Measurements from ENCODE around the gene FBXL19.
A peak's percentile ranks its signal among the peaks of the same experiment; 100 is the strongest.

The FBXL19 gene

DNA sequence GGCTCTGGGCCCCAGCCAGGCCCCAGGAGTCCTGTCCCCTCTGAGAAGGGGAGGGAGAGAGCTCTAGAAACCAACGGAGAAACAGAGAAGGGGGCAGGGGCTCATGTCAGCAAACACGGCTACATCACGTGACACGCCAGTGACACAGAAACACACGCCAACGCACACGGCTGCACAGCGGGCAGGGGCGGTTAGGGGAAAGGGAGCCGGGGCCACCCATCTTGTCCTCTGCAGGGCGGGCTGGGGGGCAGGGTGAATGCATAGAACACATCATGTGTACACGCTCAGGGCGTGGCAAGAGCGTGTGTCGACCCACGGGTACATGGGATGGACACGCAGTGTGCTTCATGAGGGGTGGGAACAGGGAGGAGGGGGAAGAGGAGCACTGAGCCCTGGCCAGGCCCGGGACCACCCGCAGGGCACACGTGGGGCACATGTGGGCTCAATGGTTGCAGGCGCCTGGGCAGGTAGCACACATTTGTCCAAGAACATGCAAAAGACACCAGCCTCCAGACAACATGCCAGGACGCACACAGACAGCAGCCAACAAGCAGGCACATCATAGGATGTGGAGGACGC is 66.2 kb downstream of the FBXL19 start:
- no peak for DNase-seq (ENCODE audit: low read depth)

DNA sequence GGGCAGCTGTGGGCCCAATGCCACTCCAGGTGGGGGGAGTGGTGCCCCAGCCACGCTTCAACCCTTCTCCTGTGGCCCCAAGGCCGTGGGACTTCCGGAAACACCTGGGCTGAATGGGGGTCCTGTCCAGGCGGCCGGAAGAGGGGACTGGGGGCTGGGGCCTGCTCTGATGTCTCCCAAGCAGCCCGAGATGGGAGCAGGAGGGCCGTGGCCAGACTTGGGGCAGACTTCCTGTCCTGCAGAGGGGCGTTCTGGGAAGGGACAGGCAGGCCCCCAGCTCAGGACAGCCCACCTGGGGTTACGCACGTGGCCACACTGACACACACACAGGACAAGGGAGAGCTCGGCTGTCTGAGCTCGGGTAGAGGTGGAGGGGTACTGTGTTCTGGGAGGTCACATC is 66.7 kb downstream of the FBXL19 start:
- no peak for DNase-seq (ENCODE audit: low read depth)

GRCh38 chr16:30991052-30991451 is 67.7 kb downstream of the FBXL19 start:
- DNase-seq (ENCODE audit: low read depth) = no peak

GRCh38 chr16:30992276-30992780 is 69.0 kb downstream of the FBXL19 start:
- no peak for DNase-seq (ENCODE audit: low read depth)

GRCh38 chr16:30992931-30993816 is 69.8 kb downstream of the FBXL19 start:
- no peak for DNase-seq (ENCODE audit: low read depth)

DNA sequence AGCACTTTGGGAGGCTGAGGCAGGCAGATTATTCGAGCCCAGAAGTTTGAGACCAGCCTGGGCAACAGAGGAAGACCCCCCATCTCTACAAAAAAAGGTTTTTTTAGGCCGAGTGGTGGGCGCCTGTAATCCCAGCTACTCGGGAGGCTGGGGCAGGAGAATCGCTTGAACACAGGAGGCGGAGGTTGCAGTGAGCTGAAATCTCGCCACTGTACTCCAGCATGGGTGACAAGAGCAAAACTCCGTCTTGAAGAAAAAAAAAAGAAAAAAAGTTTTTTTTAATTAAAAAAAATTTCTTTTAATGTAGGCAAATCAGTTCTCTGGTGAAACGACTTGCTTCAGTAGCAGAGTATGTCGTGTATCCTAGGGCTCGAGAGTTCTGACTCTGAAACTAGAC is 72.6 kb downstream of the FBXL19 start:
- no peak for DNase-seq (ENCODE audit: low read depth)

- no peak for DNase-seq (ENCODE audit: low read depth)
These were observed 73.1 kb downstream of the FBXL19 start for GRCh38 chr16:30996324-30996984.

GRCh38 chr16:30996985-30997724 is 73.8 kb downstream of the FBXL19 start:
- DNase-seq (ENCODE audit: low read depth) = no peak

DNA sequence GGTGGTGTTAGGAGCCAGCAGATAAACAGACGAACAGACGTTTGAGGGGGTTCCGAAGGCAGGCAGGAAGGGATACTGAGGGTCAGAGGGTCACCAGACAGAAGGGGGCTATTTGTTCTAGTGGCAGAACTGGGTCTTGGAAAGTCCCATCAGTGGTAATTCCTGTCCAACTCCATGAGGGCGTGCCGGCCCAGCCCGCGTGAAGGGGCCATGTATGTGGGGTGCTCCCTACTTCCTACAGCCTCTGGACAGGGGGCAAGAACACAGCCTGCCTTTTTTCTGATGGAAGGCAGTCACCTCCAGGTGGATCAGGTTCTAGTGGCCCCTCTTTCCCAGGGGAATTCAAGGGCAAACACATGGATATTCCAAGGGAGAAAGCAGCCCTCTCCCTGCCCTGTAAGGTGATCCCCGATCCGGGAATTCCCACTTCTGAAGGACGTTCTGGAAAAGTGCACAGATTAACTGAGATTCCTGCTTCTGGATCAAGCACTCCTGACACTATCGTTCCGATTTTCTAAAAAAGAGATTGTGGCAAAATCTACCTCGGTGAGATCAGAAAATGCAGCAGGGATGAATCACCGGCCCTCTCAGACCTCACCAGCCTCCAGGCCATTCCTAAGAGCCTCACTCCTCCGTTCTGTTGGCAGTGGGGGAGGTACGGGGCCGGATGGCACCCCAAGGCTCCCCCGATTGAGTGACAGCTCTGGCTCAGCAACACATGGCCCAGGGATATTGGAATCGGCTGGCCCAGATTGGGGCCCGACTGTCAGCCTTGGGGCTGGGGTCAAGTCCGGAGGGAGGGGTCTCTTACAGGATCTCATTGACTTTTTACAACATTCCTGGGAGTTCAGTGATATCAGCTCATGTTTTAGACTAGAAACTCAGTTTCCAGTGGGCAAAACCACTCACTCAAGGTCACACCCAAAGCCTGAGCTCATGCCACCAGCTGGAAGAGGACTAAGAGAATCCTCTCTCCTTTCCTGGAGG is 74.6 kb downstream of the FBXL19 start:
- DNase-seq (ENCODE audit: low read depth) = peak; percentile 68
